CD14-positive monocyte (primary cell): Measurements from ENCODE around the gene FAM13A. TPM values are rescaled to one million over a fixed set of nuclear protein-coding genes. Genes with fewer than 3 reads are reported as not detected.
A peak's percentile ranks its signal among the peaks of the same experiment; 100 is the strongest.

ENCODE experiments used
- DNase-seq, 3 donors: peaks; one replicate each; pipeline ENCODE4 v3.0.0-alpha.2; 2011 to 2022
- H2AFZ ChIP-seq: 2 replicates; pipeline ENCODE4 v1.6.0; 2012; ENCODE audit warnings: mild to moderate bottlenecking, low read depth, low read length, inconsistent platforms; ENCODE audit not compliant: insufficient read depth, poor library complexity, severe bottlenecking
- H3K27ac ChIP-seq, 2 donors: 1 replicate in 1 of 2; 2 replicates in 1 of 2; pipeline ENCODE4 v1.5.1; 2012 to 2013; ENCODE audit warnings: low read length in 2 of 2, control low read depth in 1 of 2, inconsistent platforms in 1 of 2, low read depth in 1 of 2, mild to moderate bottlenecking in 1 of 2
- H3K27me3 ChIP-seq, 2 donors: one replicate each; pipeline versions ENCODE4 v1.6.0 to v1.6.1; 2011 to 2013; ENCODE audit warnings: low read length in 2 of 2; ENCODE audit not compliant: control insufficient read depth in 2 of 2, insufficient read depth in 2 of 2
- H3K36me3 ChIP-seq, 2 donors: replicated peaks in 1 of 2; 1 replicate in 1 of 2; 2 replicates in 1 of 2; pipeline versions ENCODE4 v1.5.1 to v1.6.1; 2012 to 2013; ENCODE audit warnings: low read length in 2 of 2, control low read depth in 1 of 2, inconsistent platforms in 1 of 2, mild to moderate bottlenecking in 1 of 2; ENCODE audit not compliant: insufficient read depth in 2 of 2, control insufficient read depth in 1 of 2
- H3K4me1 ChIP-seq, 2 donors: 1 replicate in 1 of 2; 2 replicates in 1 of 2; pipeline versions ENCODE4 v1.5.1 to v1.6.1; 2012 to 2013; ENCODE audit warnings: low read length in 2 of 2, control low read depth in 1 of 2, inconsistent platforms in 1 of 2, mild to moderate bottlenecking in 1 of 2, moderate library complexity in 1 of 2; ENCODE audit not compliant: insufficient read depth in 2 of 2, control insufficient read depth in 1 of 2
- H3K4me2 ChIP-seq: replicated peaks from 2 replicates; pipeline ENCODE3; 2012; ENCODE audit warnings: low read length, moderate library complexity, mild to moderate bottlenecking; ENCODE audit not compliant: poor library complexity, severe bottlenecking; ENCODE audit errors: extremely low read depth
- H3K4me3 ChIP-seq, 3 experiments: fragments of 200-600 bp in 1 of 3; sonication (generic) in 1 of 3; replicated peaks in 1 of 3; 1 replicate in 2 of 3; 2 replicates in 1 of 3; pipeline ENCODE4 v1.5.1; 2011 to 2013; ENCODE audit warnings: low read length in 3 of 3, mild to moderate bottlenecking in 3 of 3, control low read depth in 2 of 3, low read depth in 2 of 3, inconsistent platforms in 1 of 3, moderate library complexity in 1 of 3
- H3K79me2 ChIP-seq: 2 replicates; pipeline ENCODE4 v1.6.0; 2012; ENCODE audit warnings: mild to moderate bottlenecking, control low read depth, inconsistent platforms, low read length, moderate library complexity; ENCODE audit not compliant: insufficient read depth
- H3K9ac ChIP-seq: 2 replicates; pipeline ENCODE4 v1.6.0; 2017; ENCODE audit warnings: low read length, mild to moderate bottlenecking; ENCODE audit not compliant: insufficient read depth, poor library complexity, severe bottlenecking
- H3K9me3 ChIP-seq, 2 donors: replicated peaks in 1 of 2; 1 replicate in 1 of 2; 2 replicates in 1 of 2; pipeline versions ENCODE4 v1.5.1 to v1.6.1; 2012 to 2013; ENCODE audit warnings: low read length in 2 of 2, control low read depth in 1 of 2; ENCODE audit not compliant: control insufficient read depth in 1 of 2, insufficient read depth in 1 of 2
- H4K20me1 ChIP-seq: 2 replicates; pipeline ENCODE4 v1.6.0; 2012; ENCODE audit warnings: mild to moderate bottlenecking, low read length, control low read depth, moderate library complexity; ENCODE audit not compliant: insufficient read depth
- H3K27ac Mint-ChIP-seq, 7 donors: one replicate each; pipeline ENCODE4 v1.8.0; 2020; ENCODE audit warnings: mild to moderate bottlenecking in 7 of 7, mixed read lengths in 7 of 7, moderate library complexity in 6 of 7, inconsistent platforms in 2 of 7
- H3K27me3 Mint-ChIP-seq, 3 donors: one replicate each; pipeline ENCODE4 v1.8.0; 2021 to 2022; ENCODE audit warnings: low read depth in 3 of 3, mild to moderate bottlenecking in 3 of 3, mixed read lengths in 3 of 3, moderate library complexity in 3 of 3, inconsistent platforms in 1 of 3
- H3K36me3 Mint-ChIP-seq, 2 donors: one replicate each; pipeline ENCODE4 v1.8.0; 2020; ENCODE audit warnings: mixed read lengths in 2 of 2, inconsistent platforms in 1 of 2, mild to moderate bottlenecking in 1 of 2
- H3K4me1 Mint-ChIP-seq: one replicate; pipeline ENCODE4 v1.8.0; 2020; ENCODE audit warnings: mild to moderate bottlenecking, mixed read lengths
- H3K4me3 Mint-ChIP-seq, 2 donors: one replicate each; pipeline ENCODE4 v1.8.0; 2020; ENCODE audit warnings: mild to moderate bottlenecking in 2 of 2, mixed read lengths in 2 of 2, moderate library complexity in 1 of 2
- H3K9me3 Mint-ChIP-seq, 7 donors: one replicate each; pipeline ENCODE4 v1.8.0; 2020 to 2022; ENCODE audit warnings: mixed read lengths in 7 of 7, mild to moderate bottlenecking in 6 of 7, moderate library complexity in 6 of 7, inconsistent platforms in 2 of 7
- WGBS: methylation state at CpG from one replicate; pipeline ENCODE4 v1.1.5; 2013; ENCODE audit warnings: missing lambda C conversion rate; ENCODE audit not compliant: insufficient coverage; 5-methylcytosine and 5-hydroxymethylcytosine counted together
- intact Hi-C, 2 donors: fragments of 100-400 bp; cut with micrococcal nuclease; formaldehyde crosslinking; loops; one replicate each; pipeline versions ENCODE4 v1.15.0 to v1.15.1; 2023
- polyA plus RNA-seq, 3 donors: library from polyadenylated mRNA; depleted of rRNA in 1 of 3; unstranded in 2 of 3; stranded (reverse) in 1 of 3; fragments of 300-500 nt in 2 of 3; fragments of >200 nt in 1 of 3; fragmentation: Illumina TruSeq in 2 of 3; gene quantifications; 1 replicate in 2 of 3; 2 replicates in 1 of 3; pipeline ENCODE4 v1.2.3, GENCODE V29; 2012 to 2021
- TF ChIP-seq, protein P1 (sequence below): fragments of 200-600 bp; IDR thresholded peaks from one replicate; pipeline ENCODE4 v1.8.0; 2022; ENCODE audit warnings: antibody characterized with exemption, mild to moderate bottlenecking

Gene FAM13A
- polyA plus RNA-seq, 3 donors: 5.3 to 20.0 (median 6.5) TPM

DNA sequence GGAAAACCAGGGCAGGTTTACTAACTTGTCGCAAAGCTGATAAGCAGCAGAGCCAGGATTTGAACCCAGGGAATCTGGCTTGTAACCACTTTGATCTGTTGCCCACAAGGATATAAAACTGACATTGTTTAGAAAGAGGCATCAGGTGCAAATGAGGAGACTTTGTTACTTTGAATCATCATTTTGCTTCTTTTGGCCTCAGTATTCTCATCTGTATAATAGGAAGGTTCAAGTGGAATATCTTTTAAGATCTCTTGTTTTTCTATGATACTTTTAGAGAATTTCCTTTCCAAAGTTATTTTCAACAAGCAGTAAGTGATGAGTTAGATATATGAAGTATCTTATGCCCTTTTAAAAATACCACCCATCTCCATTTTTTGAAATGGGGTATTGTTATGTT is 301.5 kb downstream of the FAM13A start:
- Histone ChIP-seq H3K4me3 (no peak overlapping the region), H3K9me3 (no peaks in the 10 kb centered on the region), H3K27ac (no peak overlapping the region), H2AFZ (no peak overlapping the region), H3K79me2 (no peaks in the 10 kb centered on the region), H3K27me3 (no peaks in the 10 kb centered on the region), H4K20me1 (no peaks in the 10 kb centered on the region), H3K4me1 (no peaks in the 10 kb centered on the region), H3K36me3 (peaks cover 67 to 95% of the 10 kb centered on the region in 2 donors), H3K9ac (no peak overlapping the region), H3K4me2 (no peak overlapping the region)
- TF ChIP-seq, protein P1, sequence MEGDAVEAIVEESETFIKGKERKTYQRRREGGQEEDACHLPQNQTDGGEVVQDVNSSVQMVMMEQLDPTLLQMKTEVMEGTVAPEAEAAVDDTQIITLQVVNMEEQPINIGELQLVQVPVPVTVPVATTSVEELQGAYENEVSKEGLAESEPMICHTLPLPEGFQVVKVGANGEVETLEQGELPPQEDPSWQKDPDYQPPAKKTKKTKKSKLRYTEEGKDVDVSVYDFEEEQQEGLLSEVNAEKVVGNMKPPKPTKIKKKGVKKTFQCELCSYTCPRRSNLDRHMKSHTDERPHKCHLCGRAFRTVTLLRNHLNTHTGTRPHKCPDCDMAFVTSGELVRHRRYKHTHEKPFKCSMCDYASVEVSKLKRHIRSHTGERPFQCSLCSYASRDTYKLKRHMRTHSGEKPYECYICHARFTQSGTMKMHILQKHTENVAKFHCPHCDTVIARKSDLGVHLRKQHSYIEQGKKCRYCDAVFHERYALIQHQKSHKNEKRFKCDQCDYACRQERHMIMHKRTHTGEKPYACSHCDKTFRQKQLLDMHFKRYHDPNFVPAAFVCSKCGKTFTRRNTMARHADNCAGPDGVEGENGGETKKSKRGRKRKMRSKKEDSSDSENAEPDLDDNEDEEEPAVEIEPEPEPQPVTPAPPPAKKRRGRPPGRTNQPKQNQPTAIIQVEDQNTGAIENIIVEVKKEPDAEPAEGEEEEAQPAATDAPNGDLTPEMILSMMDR: no peak
- Mint-ChIP-seq H3K4me1 (no peaks in the 10 kb centered on the region), H3K36me3 (peaks cover 77% of the 10 kb centered on the region in 2 donors), H3K27ac (no peak overlapping the region), H3K27me3 (no peaks in the 10 kb centered on the region), H3K4me3 (no peak overlapping the region), H3K9me3 (no peaks in the 10 kb centered on the region)
- DNase-seq: no peak
- WGBS: 100% methylated on average over 1 of the region's 1 CpG
- intact Hi-C loops: no loop called here

DNA sequence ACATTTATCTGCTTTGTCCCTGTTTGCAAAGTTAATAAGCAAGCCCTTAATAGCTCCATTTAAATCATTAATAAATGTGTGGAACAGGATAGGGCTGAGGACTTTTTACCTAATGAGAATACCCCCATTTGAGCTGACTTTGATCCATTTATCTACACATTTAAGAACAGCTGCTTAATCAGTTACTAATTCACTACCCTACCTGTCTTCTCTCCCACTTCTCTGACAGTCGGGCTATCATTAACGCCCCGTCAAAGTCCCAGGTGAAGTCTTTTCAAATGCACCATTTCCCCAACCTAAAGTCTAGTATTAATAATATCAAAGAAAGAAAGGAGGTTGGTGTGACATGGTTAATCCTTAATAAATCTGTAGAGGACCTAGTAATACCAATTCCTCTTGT is 302.2 kb downstream of the FAM13A start:
- intact Hi-C loops: no loop called here
- WGBS: no CpG with 5 or more reads among the region's 3 CpGs

More for the DNA sequence above, 302.2 kb downstream of the FAM13A start:
- no peaks in the 10 kb centered on the region for H3K27me3 Mint-ChIP-seq
- H3K9ac ChIP-seq: no peak overlapping the region
- H3K4me3 ChIP-seq: no peak overlapping the region
- TF ChIP-seq, protein P1: no peak
- no peak overlapping the region for H3K4me2 ChIP-seq
- no peaks in the 10 kb centered on the region for H3K4me1 ChIP-seq
- no peak overlapping the region for H3K27ac ChIP-seq
- no peak overlapping the region for H2AFZ ChIP-seq
- H3K27me3 ChIP-seq: no peaks in the 10 kb centered on the region
- DNase-seq: no peak
- H4K20me1 ChIP-seq: no peaks in the 10 kb centered on the region
- H3K4me3 Mint-ChIP-seq: no peak overlapping the region
- peak overlapping the region in 1 of 7 donors; percentile 27 for H3K27ac Mint-ChIP-seq
- H3K9me3 Mint-ChIP-seq: no peaks in the 10 kb centered on the region
- no peaks in the 10 kb centered on the region for H3K79me2 ChIP-seq
- H3K36me3 ChIP-seq: peaks cover 74 to 99% of the 10 kb centered on the region in 2 donors
- no peaks in the 10 kb centered on the region for H3K9me3 ChIP-seq
- peaks cover 82 to 83% of the 10 kb centered on the region in 2 donors for H3K36me3 Mint-ChIP-seq
- no peaks in the 10 kb centered on the region for H3K4me1 Mint-ChIP-seq
